Effector CD8-positive, alpha-beta T cell (primary cell): ENCODE data around the gene HDDC3.

ENCODE experiments used
- DNase-seq: peaks from one replicate; lab custom pipeline; 2025; lab: John Stamatoyannopoulos, UW

The HDDC3 gene

GRCh38 chr15:90953947-90954711 lies 21.8 kb upstream of the HDDC3 start:
- DNase-seq, result no peak

GRCh38 chr15:90952901-90953677 lies 20.7 kb upstream of the HDDC3 start:
- DNase-seq, result no peak

GRCh38 chr15:90950676-90951075 lies 18.3 kb upstream of the HDDC3 start:
- DNase-seq, result no peak

- DNase-seq, result no peak
Observed at GRCh38 chr15:90949979-90950675, 17.8 kb upstream of the HDDC3 start.

- no peak for DNase-seq
Observed at GRCh38 chr15:90948506-90948905, 16.2 kb upstream of the HDDC3 start.

- no peak for DNase-seq
Observed at GRCh38 chr15:90947577-90948357, 15.4 kb upstream of the HDDC3 start.

- no peak for DNase-seq
Observed at GRCh38 chr15:90946941-90947576, 14.7 kb upstream of the HDDC3 start.

GRCh38 chr15:90946538-90946937 lies 14.2 kb upstream of the HDDC3 start:
- DNase-seq, result no peak

- DNase-seq, result no peak
Observed at GRCh38 chr15:90945091-90945490, 12.7 kb upstream of the HDDC3 start.

- no peak for DNase-seq
Observed at GRCh38 chr15:90942354-90943120, 10.2 kb upstream of the HDDC3 start.

- no peak for DNase-seq
Observed at GRCh38 chr15:90941038-90941437, 8.7 kb upstream of the HDDC3 start.

GRCh38 chr15:90939756-90940155 lies 7.4 kb upstream of the HDDC3 start:
- no peak for DNase-seq

GRCh38 chr15:90938261-90938660 lies 5.9 kb upstream of the HDDC3 start:
- DNase-seq, result no peak

- no peak for DNase-seq
Observed at GRCh38 chr15:90936823-90937222, 4.5 kb upstream of the HDDC3 start.

- DNase-seq, result peak; percentile 92
Observed at GRCh38 chr15:90934949-90935751, 2.8 kb upstream of the HDDC3 start, which contains the start of gene UNC45A. TSS of gene UNC45A (plus strand) at chr15:90935285. CDS start at chr15:90935325, 40 bp downstream.

- DNase-seq, result peak; percentile 70
Observed at GRCh38 chr15:90934256-90934948, 2.1 kb upstream of the HDDC3 start.

- DNase-seq, result no peak
Observed at GRCh38 chr15:90933301-90933700, 952 bp upstream of the HDDC3 start.

GRCh38 chr15:90932660-90932991 lies 277 bp upstream of the HDDC3 start:
- no peak for DNase-seq

- no peak for DNase-seq
Observed at GRCh38 chr15:90931575-90931827, 848 bp downstream of the HDDC3 start.
